ENCODE results near the gene UBN2.

Gene UBN2

GRCh38 chr7:139232377-139232717 lies 1.3 kb downstream of the UBN2 start:
- DNase-seq (ENCODE audit: low spot score): no peak

GRCh38 chr7:139232904-139233303 lies 1.9 kb downstream of the UBN2 start:
- no peak for DNase-seq (ENCODE audit: low spot score)

GRCh38 chr7:139241258-139241657 lies 10.2 kb downstream of the UBN2 start:
- no peak for DNase-seq (ENCODE audit: low spot score)

GRCh38 chr7:139242741-139243281 lies 11.8 kb downstream of the UBN2 start:
- no peak for DNase-seq (ENCODE audit: low spot score)

GRCh38 chr7:139245401-139245800 lies 14.4 kb downstream of the UBN2 start:
- DNase-seq (ENCODE audit: low spot score): no peak

- DNase-seq (ENCODE audit: low spot score): no peak
These were observed 15.5 kb downstream of the UBN2 start for GRCh38 chr7:139246494-139246893.

- no peak for DNase-seq (ENCODE audit: low spot score)
These were observed 15.9 kb downstream of the UBN2 start for GRCh38 chr7:139246905-139247304.

GRCh38 chr7:139249179-139249810 lies 18.3 kb downstream of the UBN2 start:
- no peak for DNase-seq (ENCODE audit: low spot score)

- no peak for DNase-seq (ENCODE audit: low spot score)
These were observed 21.4 kb downstream of the UBN2 start for GRCh38 chr7:139252451-139252850.

- DNase-seq (ENCODE audit: low spot score): no peak
These were observed 23.2 kb downstream of the UBN2 start for GRCh38 chr7:139254281-139254680.

GRCh38 chr7:139254728-139255127 lies 23.7 kb downstream of the UBN2 start:
- no peak for DNase-seq (ENCODE audit: low spot score)

GRCh38 chr7:139255290-139255689 lies 24.3 kb downstream of the UBN2 start:
- DNase-seq (ENCODE audit: low spot score): no peak

- no peak for DNase-seq (ENCODE audit: low spot score)
These were observed 28.1 kb downstream of the UBN2 start for GRCh38 chr7:139259142-139259541.

GRCh38 chr7:139264220-139264619 lies 33.2 kb downstream of the UBN2 start:
- DNase-seq (ENCODE audit: low spot score): no peak

GRCh38 chr7:139265673-139266072 lies 34.6 kb downstream of the UBN2 start:
- DNase-seq (ENCODE audit: low spot score): no peak

GRCh38 chr7:139271718-139272628 lies 40.9 kb downstream of the UBN2 start:
- DNase-seq (ENCODE audit: low spot score): no peak

- DNase-seq (ENCODE audit: low spot score): no peak
These were observed 53.3 kb downstream of the UBN2 start for GRCh38 chr7:139284252-139284896.

GRCh38 chr7:139286144-139286543 lies 55.1 kb downstream of the UBN2 start:
- DNase-seq (ENCODE audit: low spot score): no peak

GRCh38 chr7:139292821-139293220 lies 61.8 kb downstream of the UBN2 start:
- no peak for DNase-seq (ENCODE audit: low spot score)

GRCh38 chr7:139293534-139293933 lies 62.5 kb downstream of the UBN2 start:
- DNase-seq (ENCODE audit: low spot score): no peak

GRCh38 chr7:139294241-139294640 lies 63.2 kb downstream of the UBN2 start:
- no peak for DNase-seq (ENCODE audit: low spot score)

GRCh38 chr7:139294951-139295575 lies 64.0 kb downstream of the UBN2 start:
- no peak for DNase-seq (ENCODE audit: low spot score)

Measured in CD4-positive, alpha-beta T cell treated with Interleukin-15 for 4 hours (primary cell).